Ascending aorta (tissue), 2 donors: ENCODE results near the gene GCNT4. TPM values are rescaled to one million over a fixed set of nuclear protein-coding genes. Genes with fewer than 3 reads are reported as not detected.
"Not testable (repeated sequence)": the region's sequence is repeated elsewhere in the genome, so short reads cannot be mapped to it uniquely, and the experiment has no call there.

Source experiments
- DNase-seq, 2 donors: peaks; one replicate each; pipeline ENCODE4 v3.0.0-alpha.2; 2019; ENCODE audit warnings: low spot score in 2 of 2
- H3K27ac ChIP-seq, 2 donors: fragments of 200-600 bp; sonication (generic); one replicate each; pipeline ENCODE4 v1.5.1; 2016 to 2017; ENCODE audit warnings: mild to moderate bottlenecking in 1 of 2
- H3K27me3 ChIP-seq: fragments of 200-600 bp; sonication (generic); one replicate; pipeline ENCODE4 v1.5.1; 2017
- H3K36me3 ChIP-seq, 2 donors: fragments of 200-600 bp; sonication (generic); one replicate each; pipeline ENCODE4 v1.5.1; 2016
- H3K4me1 ChIP-seq, 2 donors: fragments of 200-600 bp; sonication (generic); one replicate each; pipeline ENCODE4 v1.5.1; 2016 to 2017; ENCODE audit warnings: mild to moderate bottlenecking in 1 of 2
- H3K4me3 ChIP-seq, 2 donors: fragments of 200-600 bp; sonication (generic); one replicate each; pipeline ENCODE4 v1.5.1; 2016 to 2017; ENCODE audit warnings: mild to moderate bottlenecking in 1 of 2
- H3K9me3 ChIP-seq, 2 donors: fragments of 200-600 bp; sonication (generic); one replicate each; pipeline ENCODE4 v1.5.1; 2016
- intact Hi-C: fragments of 100-400 bp; cut with DNase I; formaldehyde crosslinking; loops from one replicate; pipeline ENCODE4 v1.15.1; 2023
- total RNA-seq: library from RNA; depleted of rRNA; stranded (reverse); fragments of >200 nt; gene quantifications from one replicate; pipeline ENCODE4 v1.1.0, GENCODE V29; 2016
- TF ChIP-seq, protein P1 (sequence below), 3 experiments: fragments of 200-600 bp in 2 of 3; fragments of 450-650 bp in 1 of 3; sonication (generic) in 2 of 3; IDR thresholded peaks; one replicate each; pipeline ENCODE4 v1.5.1; 2016 to 2019; ENCODE audit warnings: antibody characterized with exemption in 3 of 3, mild to moderate bottlenecking in 1 of 3, moderate library complexity in 1 of 3

The GCNT4 gene
- total RNA-seq, 1 donor from 2014 or later, result 0.43 TPM

DNA sequence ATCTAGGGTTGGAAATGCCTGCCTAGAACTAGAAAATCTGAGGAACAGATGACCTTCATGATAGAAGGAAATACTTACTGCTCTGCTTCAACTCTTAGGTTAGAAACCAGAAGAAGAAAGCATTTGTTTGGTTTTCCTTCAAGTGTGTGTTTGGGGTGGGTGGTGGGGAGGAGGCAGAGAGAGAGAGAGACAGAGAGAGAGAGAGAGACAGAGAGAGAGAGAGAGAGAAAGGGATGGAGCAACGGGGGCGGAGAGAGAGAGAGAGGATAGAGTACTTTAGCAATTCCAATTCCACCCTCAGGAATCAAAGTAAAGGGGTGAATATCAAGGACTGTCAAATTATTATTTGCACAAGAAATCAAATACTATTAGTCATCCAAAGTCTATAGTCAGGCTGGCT lies 29.2 kb upstream of the GCNT4 start:
- Histone ChIP-seq H3K36me3 (no peaks in the 10 kb centered on the region), H3K27ac (no peak overlapping the region), H3K9me3 (no peaks in the 10 kb centered on the region), H3K4me3 (no peak overlapping the region), H3K27me3 (no peaks in the 10 kb centered on the region), H3K4me1 (no peaks in the 10 kb centered on the region)
- intact Hi-C loops, result loop anchor here (10.0 kb wide), 1 partner anchor 87 kb away; no protein-coding TSS in a partner anchor
- DNase-seq, result no peak
- TF ChIP-seq, protein P1, sequence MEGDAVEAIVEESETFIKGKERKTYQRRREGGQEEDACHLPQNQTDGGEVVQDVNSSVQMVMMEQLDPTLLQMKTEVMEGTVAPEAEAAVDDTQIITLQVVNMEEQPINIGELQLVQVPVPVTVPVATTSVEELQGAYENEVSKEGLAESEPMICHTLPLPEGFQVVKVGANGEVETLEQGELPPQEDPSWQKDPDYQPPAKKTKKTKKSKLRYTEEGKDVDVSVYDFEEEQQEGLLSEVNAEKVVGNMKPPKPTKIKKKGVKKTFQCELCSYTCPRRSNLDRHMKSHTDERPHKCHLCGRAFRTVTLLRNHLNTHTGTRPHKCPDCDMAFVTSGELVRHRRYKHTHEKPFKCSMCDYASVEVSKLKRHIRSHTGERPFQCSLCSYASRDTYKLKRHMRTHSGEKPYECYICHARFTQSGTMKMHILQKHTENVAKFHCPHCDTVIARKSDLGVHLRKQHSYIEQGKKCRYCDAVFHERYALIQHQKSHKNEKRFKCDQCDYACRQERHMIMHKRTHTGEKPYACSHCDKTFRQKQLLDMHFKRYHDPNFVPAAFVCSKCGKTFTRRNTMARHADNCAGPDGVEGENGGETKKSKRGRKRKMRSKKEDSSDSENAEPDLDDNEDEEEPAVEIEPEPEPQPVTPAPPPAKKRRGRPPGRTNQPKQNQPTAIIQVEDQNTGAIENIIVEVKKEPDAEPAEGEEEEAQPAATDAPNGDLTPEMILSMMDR (IDR thresholded peaks at IDR 0.05), result no peak

DNA sequence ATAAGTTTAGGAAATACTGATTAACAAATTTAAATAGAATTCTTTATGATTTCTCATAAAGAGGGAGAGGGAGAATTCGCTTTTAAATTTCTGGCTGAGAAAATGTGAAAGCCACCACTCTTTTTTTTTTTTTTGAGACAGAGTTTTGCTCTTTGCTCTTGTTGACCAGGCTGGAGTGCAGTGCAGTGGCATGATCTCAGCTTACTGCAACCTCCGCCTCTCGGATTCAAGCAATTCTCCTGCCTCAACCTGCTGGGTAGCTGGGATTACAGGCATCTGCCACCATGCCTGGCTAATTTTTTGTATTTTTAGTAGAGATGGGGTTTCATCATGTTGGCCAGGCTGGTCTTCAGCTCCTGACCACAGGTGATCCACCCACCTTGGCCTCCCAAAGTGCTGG lies 27.0 kb upstream of the GCNT4 start:
- H3K27ac ChIP-seq, H3K4me1 ChIP-seq, H3K9me3 ChIP-seq, DNase-seq, H3K36me3 ChIP-seq, intact Hi-C loops, H3K4me3 ChIP-seq, H3K27me3 ChIP-seq: not testable (repeated sequence)

DNA sequence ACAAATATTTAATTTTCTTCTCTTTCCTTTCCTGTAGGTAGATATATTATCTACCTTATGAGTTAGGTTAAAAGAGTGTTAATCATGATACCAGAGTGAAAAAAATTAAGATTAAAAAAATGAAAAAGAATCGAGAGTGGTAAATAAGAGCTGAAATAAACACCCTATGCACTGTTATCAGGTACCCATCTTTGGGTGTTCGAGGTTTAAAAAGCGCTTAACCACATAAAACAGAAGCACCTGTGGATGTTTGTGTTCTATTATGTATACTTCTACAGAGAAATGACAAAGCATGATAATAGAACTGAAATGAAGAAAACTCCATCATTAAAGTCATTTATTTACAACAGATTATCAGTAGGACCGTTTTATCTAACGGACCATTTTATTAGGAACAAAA lies 25.7 kb upstream of the GCNT4 start:
- H3K9me3 ChIP-seq, result no peaks in the 10 kb centered on the region
- H3K27me3 ChIP-seq, result no peaks in the 10 kb centered on the region
- no peaks in the 10 kb centered on the region for H3K36me3 ChIP-seq
- no peak overlapping the region for H3K27ac ChIP-seq
- no peak overlapping the region for H3K4me3 ChIP-seq
- TF ChIP-seq, protein P1 (IDR thresholded peaks at IDR 0.05), result no peak
- no peaks in the 10 kb centered on the region for H3K4me1 ChIP-seq
- intact Hi-C loops, result no loop called here
- no peak for DNase-seq

DNA sequence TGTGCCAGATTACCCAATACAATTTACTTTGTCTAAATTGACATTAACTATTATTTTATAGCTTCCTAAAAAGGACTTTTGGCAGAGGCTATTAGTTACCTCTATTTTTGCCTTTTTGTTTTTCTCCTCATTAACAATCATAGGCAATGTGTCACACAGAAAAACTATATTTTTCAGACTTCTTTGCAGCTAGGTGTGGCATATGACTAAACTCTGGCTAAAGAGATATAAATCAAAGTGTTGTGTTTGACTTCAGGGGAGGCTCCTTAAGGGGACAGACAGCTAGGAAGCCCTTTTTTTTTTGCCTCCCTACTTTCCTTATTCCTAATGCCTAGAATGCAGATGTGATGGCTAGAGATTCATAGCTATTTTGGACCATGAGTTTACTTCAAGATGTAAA lies 19.7 kb upstream of the GCNT4 start:
- intact Hi-C loops, result no loop called here

DNA sequence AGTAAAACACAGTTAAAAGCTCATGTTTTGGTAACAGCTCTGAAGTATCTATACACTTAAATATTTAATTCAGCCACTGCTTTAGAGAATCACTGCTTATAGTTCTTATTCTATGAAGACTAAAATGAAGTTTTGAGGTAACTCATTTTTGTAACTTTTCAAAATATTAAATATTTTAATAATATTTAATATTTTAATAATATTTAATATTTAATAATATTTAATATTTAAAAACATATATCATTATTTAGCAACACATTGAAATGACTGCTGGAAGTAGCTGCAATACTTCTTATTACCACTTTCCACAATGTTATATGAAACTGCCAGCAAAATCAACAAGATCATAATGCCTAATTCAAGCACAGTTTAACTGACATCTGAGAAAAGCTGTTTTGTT lies 18.7 kb upstream of the GCNT4 start:
- no peak for DNase-seq
- H3K9me3 ChIP-seq, result no peaks in the 10 kb centered on the region
- H3K27me3 ChIP-seq, result no peaks in the 10 kb centered on the region
- no peaks in the 10 kb centered on the region for H3K36me3 ChIP-seq
- TF ChIP-seq, protein P1 (IDR thresholded peaks at IDR 0.05), result no peak
- no peak overlapping the region for H3K4me3 ChIP-seq
- H3K4me1 ChIP-seq, result no peaks in the 10 kb centered on the region
- intact Hi-C loops, result no loop called here
- H3K27ac ChIP-seq, result no peak overlapping the region

More for the DNA sequence above, 19.7 kb upstream of the GCNT4 start:
- Histone ChIP-seq H3K9me3 (no peaks in the 10 kb centered on the region), H3K4me3 (no peak overlapping the region), H3K27me3 (no peaks in the 10 kb centered on the region), H3K27ac (no peak overlapping the region), H3K4me1 (no peaks in the 10 kb centered on the region), H3K36me3 (no peaks in the 10 kb centered on the region)
- DNase-seq, result no peak
- TF ChIP-seq, protein P1 (IDR thresholded peaks at IDR 0.05), result no peak

DNA sequence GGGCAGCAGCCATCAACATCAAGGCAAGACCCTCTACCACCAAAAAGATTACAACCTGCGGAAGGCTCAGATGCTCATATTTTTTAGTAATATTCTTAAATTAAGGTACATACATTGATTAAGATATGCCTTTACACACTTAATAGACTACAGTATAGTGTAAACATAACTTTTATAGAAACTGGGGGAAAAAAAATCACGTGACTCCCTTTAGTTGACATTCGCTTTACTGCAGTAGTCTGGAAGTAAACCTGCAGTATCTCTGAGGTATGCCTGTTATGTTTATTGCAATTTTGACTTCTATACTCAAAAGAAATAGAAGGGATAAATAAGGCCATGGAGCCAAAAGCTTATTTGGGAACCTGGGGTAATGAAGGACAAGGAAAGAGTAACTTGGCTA lies 15.1 kb upstream of the GCNT4 start:
- no peak overlapping the region for H3K27ac ChIP-seq
- H3K4me1 ChIP-seq, result no peaks in the 10 kb centered on the region
- H3K36me3 ChIP-seq, result no peaks in the 10 kb centered on the region
- no peak overlapping the region for H3K4me3 ChIP-seq
- H3K9me3 ChIP-seq, result no peaks in the 10 kb centered on the region
- TF ChIP-seq, protein P1 (IDR thresholded peaks at IDR 0.05), result no peak
- intact Hi-C loops, result no loop called here
- H3K27me3 ChIP-seq, result no peaks in the 10 kb centered on the region
- DNase-seq, result no peak
